ENCODE measurements around the gene TBC1D22B. TPM values are rescaled to one million over a fixed set of nuclear protein-coding genes. Genes with fewer than 3 reads are reported as not detected.

The TBC1D22B gene
- total RNA-seq, 1 donor from 2014 or later, result 4.7 TPM

DNA sequence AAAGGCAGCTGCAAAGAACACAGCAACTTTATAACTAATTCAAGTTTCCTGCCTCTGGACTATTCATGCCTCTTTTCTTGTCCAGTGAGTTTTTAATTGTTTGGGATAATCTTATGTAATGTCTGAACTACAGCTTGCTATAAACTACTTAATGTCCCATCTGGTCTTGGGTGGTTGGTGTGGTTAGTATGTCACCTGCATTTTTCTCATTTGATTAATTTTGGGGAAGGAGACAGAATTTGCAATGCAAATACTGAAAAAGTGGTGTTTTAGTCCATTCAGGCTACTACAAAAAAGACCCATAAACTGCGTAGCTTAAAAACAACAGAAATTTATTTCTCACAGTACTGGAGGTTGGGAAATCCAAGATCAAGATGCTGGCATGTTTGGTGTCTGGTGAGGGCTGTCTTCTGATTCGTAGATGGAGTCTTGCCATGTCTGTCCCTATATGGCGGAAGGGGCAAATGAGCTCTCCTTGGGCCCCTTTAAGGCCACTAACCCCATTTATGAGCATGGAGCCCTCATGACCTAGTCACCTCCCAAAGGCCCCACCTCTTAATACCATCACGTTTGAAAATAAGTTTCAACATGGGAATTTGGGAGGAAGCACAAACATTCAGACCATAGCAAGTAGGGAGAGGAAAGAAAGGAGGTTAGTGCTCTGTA is 118.6 kb downstream of the TBC1D22B start:
- DNase-seq (ENCODE audit: low read depth), result no peak
- FAIRE-seq, result no peak
- Histone ChIP-seq H3K27me3 (ENCODE audit: control insufficient read depth, insufficient read depth, low read length) (no peaks in the 10 kb centered on the region), H3K4me3 (ENCODE audit: low read depth, low read length) (no peak overlapping the region), H3K36me3 (ENCODE audit: control insufficient read depth, insufficient read depth, low read length) (peaks cover 12% of the 10 kb centered on the region)
- TF ChIP-seq, protein P1, sequence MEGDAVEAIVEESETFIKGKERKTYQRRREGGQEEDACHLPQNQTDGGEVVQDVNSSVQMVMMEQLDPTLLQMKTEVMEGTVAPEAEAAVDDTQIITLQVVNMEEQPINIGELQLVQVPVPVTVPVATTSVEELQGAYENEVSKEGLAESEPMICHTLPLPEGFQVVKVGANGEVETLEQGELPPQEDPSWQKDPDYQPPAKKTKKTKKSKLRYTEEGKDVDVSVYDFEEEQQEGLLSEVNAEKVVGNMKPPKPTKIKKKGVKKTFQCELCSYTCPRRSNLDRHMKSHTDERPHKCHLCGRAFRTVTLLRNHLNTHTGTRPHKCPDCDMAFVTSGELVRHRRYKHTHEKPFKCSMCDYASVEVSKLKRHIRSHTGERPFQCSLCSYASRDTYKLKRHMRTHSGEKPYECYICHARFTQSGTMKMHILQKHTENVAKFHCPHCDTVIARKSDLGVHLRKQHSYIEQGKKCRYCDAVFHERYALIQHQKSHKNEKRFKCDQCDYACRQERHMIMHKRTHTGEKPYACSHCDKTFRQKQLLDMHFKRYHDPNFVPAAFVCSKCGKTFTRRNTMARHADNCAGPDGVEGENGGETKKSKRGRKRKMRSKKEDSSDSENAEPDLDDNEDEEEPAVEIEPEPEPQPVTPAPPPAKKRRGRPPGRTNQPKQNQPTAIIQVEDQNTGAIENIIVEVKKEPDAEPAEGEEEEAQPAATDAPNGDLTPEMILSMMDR (IDR thresholded peaks at IDR 0.05; ENCODE audit: insufficient read depth, low read length, severe bottlenecking), result no peak

DNA sequence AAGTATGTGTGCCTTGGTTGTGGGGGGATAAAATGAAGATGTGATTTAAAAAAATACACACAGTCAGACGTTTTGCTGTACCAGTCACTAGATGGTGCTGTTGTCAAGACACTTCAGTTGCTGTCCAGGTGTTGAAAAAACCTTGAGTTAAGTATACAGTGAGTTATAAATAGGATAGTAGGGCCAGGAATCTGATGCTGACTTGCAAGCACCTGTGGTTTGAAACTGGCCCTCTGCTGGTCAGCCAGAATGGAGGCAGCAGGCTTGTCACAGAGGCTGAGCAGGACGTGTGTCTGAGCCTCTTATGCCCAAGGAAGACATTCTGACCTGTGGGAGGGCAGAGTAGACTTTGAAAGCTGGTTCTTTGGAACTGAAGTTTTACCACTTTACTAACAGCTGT is 124.0 kb downstream of the TBC1D22B start:
- Histone ChIP-seq H3K36me3 (ENCODE audit: control insufficient read depth, insufficient read depth, low read length) (peaks cover 5% of the 10 kb centered on the region), H3K27me3 (ENCODE audit: control insufficient read depth, insufficient read depth, low read length) (no peaks in the 10 kb centered on the region), H3K4me3 (ENCODE audit: low read depth, low read length) (no peak overlapping the region)
- TF ChIP-seq, protein P1 (IDR thresholded peaks at IDR 0.05; ENCODE audit: insufficient read depth, low read length, severe bottlenecking), result peak; percentile 71
- DNase-seq (ENCODE audit: low read depth), result peak; percentile 88
- no peak for FAIRE-seq

Other genes starting within 250 kb of the TBC1D22B start
- 29.2 and 35.3 TPM in 2 replicates for gene PIM1, start 87.6 kb upstream of the TBC1D22B start, total RNA-seq
- gene TMEM217, start 372 bp downstream of the TBC1D22B start, total RNA-seq, result 0.26 and 0.38 TPM in 2 replicates
- gene RNF8, start 96.2 kb downstream of the TBC1D22B start, total RNA-seq, result 20.8 and 29.2 TPM in 2 replicates
- 15.8 and 22.1 TPM in 2 replicates for gene CMTR1, start 175.4 kb downstream of the TBC1D22B start, total RNA-seq
- 26.0 and 29.7 TPM in 2 replicates for gene CCDC167, start 242.1 kb downstream of the TBC1D22B start, total RNA-seq

Data from bronchial epithelial cell (primary cell).